PFSK-1 (cell line): ENCODE measurements around the gene KRTAP19-8.

ENCODE experiments used
- FOXP2 ChIP-seq: optimal IDR thresholded peaks from 2 replicates; pipeline ENCODE3; 2011; ENCODE audit warnings: borderline replicate concordance, control low read depth, inconsistent platforms; ENCODE audit not compliant: insufficient read depth; ENCODE audit errors: extremely low read length, extremely low read depth
- POLR2AphosphoS5 ChIP-seq: IDR thresholded peaks from 2 replicates; pipeline ENCODE4 v1.6.1; 2012; ENCODE audit warnings: low read depth, mild to moderate bottlenecking, control low read depth, low read length, moderate library complexity
- SIN3A ChIP-seq: IDR thresholded peaks from 2 replicates; pipeline ENCODE4 v1.6.1; 2012; ENCODE audit warnings: mild to moderate bottlenecking, low read length, moderate library complexity, borderline replicate concordance; ENCODE audit not compliant: insufficient read depth
- TAF1 ChIP-seq: IDR thresholded peaks from 2 replicates; pipeline ENCODE4 v1.6.1; 2012; ENCODE audit warnings: low read length, control low read depth, borderline replicate concordance; ENCODE audit not compliant: insufficient read depth
- TF ChIP-seq, protein P1 (sequence below), 2 experiments: IDR thresholded peaks; 2 replicates each; pipeline versions ENCODE4 v1.6.1 to v1.8.0; 2011 to 2012; ENCODE audit warnings: low read depth in 2 of 2, low read length in 2 of 2, control low read depth in 1 of 2, inconsistent platforms in 1 of 2, mild to moderate bottlenecking in 1 of 2, moderate library complexity in 1 of 2; ENCODE audit not compliant: insufficient read depth in 1 of 2

DNA sequence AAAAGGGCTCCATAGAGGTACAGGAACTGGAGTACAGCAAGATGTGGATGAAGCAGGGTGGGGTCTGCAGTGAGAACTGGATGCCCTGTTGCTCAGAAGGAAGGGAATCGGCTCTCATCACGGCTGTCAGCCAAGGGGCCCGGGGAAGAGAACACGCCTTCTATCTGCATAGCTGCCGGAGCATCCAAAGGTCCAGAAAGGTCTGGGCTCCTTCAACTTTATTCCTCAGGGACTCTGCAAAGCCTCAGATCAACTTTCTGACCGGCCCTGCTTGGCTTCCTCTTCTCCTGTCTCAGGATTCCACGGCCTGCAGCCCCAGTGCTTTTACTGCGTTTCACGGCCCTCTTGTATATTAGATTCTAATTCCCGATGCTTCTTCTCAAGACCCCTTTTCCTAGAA, 34.8 kb downstream of the KRTAP19-8 start:
- no peak for TF ChIP-seq SIN3A
- no peak for TF ChIP-seq POLR2AphosphoS5
- TF ChIP-seq TAF1: no peak
- TF ChIP-seq, protein P1, sequence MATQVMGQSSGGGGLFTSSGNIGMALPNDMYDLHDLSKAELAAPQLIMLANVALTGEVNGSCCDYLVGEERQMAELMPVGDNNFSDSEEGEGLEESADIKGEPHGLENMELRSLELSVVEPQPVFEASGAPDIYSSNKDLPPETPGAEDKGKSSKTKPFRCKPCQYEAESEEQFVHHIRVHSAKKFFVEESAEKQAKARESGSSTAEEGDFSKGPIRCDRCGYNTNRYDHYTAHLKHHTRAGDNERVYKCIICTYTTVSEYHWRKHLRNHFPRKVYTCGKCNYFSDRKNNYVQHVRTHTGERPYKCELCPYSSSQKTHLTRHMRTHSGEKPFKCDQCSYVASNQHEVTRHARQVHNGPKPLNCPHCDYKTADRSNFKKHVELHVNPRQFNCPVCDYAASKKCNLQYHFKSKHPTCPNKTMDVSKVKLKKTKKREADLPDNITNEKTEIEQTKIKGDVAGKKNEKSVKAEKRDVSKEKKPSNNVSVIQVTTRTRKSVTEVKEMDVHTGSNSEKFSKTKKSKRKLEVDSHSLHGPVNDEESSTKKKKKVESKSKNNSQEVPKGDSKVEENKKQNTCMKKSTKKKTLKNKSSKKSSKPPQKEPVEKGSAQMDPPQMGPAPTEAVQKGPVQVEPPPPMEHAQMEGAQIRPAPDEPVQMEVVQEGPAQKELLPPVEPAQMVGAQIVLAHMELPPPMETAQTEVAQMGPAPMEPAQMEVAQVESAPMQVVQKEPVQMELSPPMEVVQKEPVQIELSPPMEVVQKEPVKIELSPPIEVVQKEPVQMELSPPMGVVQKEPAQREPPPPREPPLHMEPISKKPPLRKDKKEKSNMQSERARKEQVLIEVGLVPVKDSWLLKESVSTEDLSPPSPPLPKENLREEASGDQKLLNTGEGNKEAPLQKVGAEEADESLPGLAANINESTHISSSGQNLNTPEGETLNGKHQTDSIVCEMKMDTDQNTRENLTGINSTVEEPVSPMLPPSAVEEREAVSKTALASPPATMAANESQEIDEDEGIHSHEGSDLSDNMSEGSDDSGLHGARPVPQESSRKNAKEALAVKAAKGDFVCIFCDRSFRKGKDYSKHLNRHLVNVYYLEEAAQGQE (IDR thresholded peaks at IDR 0.05; ENCODE audit: insufficient read depth in 1 of 2, low read depth in 2 of 2, low read length in 2 of 2): no peak
- TF ChIP-seq FOXP2: no peak
